Activated CD8-positive, alpha-beta memory T cell treated with anti-CD3 and anti-CD28 coated beads for 48 hours (primary cell): ENCODE results near the gene SRXN1.
"Not testable (repeated sequence)": the region's sequence is repeated elsewhere in the genome, so short reads cannot be mapped to it uniquely, and the experiment has no call there.

Source experiments
- DNase-seq, 3 experiments: peaks; one replicate each; pipeline ENCODE4 v3.0.0-alpha.2; 2020; ENCODE audit warnings: low read depth in 2 of 3, low spot score in 2 of 3

The SRXN1 gene

DNA sequence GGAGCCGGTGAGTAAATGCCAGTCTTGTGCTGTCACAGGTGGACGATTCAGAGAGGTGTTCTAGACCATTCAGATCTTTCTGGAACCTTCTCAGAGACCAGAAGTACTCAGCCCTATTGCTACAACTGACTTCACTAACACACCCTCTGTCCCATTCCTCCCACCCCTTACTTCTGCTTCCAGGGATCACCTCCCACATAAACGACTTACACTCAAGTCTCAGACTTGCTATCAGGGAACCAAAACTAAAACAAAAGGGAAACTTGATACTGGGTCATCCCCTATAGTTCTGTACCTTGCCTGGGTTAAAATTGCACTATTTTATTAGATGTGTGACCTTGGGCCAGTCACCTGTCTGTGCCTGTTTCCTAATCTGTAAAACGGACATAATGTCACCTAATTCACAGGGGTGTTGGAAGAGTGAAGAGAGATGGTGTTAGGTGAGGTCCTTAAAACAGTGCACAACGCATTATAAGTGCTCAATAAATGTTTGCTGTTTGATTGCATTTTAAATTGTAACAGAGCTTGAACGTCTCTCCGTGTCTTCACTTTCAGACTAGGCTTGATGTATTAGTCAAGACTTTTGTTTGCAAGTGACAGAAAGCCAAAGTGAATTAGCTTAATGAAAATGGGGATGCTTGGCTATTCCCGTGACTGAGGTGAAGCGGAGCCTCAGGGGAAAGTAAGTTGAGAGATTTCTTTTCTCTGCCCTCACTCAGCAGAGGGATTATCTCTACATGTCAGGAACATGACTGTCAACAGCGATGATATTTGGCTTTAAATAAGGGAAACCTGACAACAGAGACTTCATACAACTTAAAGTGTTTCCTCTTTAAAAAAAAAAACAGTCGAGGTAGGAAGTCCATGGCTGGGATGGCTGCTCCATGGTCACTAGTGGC lies 3.0 kb upstream of the SRXN1 start:
- no peak for DNase-seq

DNA sequence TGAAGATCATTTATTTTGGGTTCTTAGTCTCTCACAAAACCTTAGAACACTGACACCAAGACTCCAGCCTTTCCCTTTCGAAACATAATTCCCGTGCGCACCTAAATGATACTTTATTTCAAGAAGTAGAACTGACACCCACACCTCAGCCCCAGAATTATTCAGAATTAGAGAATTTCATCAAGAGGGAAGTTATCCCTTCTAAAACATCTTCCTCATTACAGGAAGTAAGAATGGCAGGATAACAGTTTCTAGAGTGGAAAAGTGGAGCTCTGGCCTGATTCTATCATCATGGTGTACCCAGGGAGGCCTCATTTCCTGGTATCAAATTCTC lies 1.4 kb upstream of the SRXN1 start:
- DNase-seq, result no peak

DNA sequence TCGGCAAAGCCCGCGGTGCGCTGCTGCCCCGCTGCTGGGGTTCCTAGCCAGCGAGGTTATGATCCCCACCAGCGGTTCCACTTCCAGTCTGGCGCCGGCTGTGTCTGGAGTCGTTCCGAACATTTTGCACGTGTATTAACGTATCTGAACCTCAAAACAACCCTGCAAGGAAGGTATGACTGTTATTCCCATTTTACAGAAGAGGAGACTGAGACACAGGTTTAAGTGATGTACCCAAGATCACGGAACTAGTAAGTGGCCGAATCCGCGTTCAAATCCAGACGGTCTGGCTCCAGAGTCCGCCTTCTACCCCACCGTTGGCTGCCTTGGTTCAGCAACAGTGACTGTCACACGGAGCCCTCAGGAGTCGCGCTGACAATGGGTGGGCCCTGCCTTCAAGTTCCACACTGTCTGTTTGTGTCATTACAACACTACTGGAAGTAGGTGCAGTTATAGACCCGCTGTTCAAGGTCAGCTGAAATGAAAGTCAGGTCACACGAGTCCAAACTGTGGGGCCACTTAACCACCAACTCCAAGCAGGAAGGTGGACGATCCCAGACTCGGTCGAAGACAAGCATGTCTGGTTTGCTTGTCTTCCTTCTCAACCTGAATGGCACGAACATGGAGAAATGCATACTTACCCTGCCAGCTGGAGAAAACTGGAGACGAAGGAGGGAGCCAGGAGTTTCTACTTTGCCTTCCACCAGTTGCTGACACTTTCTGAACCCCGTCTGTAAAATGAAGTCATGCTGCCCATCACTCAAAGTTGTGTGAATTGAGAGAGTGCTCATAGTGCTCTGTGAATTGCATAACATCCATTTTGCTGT lies 803 bp upstream of the SRXN1 start:
- no peak for DNase-seq

DNA sequence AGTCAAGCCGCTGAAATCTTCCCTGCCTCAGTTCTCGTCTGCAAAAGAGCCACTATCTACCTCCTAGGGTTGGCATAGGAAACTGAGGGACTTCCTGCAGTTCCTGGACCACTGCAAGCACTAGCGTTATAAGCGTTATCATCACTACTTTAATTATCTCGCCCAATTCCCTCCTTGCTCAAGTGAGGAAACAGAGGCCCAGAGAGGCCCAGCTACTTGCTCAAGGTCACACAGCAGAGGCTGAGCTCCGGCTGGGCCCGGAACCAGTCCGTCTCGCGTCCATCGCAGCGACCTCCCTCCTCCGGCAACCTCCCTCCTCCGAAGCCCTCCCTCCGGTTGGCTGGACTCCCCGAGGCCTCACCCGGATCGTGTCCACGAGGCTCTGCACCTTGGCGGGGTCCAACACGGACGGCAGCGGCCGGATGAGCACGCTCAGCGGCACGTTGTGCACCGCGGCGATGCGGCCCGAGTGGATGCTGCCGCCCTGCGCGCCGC lies 338 bp downstream of the SRXN1 start:
- peak in 2 of 3 experiments; percentile 8 to 13 for DNase-seq

DNA sequence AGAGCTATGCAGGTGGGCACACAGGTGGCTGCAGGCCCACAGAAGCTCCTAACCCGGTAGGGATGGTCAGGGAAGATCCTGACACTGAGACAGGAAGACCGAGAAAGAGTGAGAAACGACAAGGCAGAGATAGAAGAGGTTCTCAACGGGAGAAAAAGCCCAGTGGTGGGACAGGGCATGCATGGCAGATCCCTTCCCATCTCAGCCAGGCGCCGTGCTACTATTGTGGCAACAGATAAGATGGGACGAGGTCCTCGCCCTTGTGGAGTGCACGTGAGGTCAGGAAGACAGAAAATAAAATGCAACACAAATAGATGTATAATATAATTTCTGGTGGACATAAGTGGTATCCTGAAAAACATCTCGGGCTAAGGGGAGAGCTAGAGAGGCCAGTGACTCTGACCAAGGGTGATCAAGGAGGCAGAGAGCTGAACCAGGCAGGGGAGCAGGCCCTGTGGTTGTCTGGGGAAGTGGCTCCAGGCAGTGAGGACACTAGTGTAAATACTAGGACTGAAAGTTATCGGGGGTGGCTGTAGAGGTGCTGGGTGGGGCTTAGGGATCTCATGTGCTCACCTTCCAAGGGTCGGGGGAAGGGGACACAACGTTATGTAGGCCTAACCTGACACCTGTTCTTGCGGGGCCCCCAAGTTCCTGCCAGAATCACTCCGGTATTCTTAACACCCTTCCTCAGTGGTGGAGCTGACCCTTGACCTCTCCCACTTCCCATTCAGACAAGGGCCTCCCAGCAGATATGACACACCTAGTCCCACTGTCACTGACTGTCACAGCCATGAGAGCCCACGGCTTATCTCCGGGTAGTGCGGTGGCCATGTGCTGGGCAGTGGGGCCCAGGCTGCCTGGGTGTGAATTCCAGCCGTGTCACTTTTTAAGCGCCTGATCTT lies 1.0 kb downstream of the SRXN1 start:
- DNase-seq, result no peak

DNA sequence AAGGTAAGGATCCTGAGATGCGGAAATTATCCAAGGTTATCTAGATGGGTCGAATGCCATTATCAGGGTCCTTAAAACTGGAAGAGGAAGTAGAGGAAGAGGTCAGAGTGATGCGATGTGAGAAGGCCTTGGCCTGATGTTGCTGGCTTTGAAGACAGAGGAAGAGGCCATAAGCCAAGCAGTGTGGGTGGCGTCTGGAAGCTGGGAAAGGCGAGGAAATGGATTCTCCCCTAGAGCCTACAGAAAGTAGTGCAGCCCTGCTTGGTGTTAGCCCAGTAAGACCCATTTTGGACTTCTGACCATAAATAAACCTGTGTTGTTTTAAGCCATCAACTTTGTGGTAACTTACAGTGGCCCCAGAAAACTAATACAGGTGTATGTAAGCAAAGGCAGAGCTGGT lies 2.0 kb downstream of the SRXN1 start:
- no peak for DNase-seq

DNA sequence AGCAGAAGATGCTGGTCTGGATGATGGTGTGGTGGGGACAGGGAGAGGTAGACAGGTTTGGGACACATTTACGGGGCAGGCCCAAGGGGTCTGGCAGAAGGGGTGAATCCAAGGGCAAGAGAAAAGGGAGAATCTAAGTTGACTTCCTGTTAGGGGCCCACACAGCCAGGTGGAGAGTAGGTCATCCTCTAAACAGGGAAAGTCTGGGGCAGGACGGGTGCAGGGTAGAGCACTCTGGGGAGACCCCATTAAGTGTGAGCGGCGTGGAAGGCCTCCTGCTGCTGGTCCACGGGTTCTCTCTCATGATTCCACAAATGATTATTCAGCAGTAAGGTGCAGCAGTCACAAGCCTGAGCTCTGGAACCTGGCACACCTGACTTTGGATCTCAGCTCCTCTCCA lies 2.7 kb downstream of the SRXN1 start:
- no peak for DNase-seq

DNA sequence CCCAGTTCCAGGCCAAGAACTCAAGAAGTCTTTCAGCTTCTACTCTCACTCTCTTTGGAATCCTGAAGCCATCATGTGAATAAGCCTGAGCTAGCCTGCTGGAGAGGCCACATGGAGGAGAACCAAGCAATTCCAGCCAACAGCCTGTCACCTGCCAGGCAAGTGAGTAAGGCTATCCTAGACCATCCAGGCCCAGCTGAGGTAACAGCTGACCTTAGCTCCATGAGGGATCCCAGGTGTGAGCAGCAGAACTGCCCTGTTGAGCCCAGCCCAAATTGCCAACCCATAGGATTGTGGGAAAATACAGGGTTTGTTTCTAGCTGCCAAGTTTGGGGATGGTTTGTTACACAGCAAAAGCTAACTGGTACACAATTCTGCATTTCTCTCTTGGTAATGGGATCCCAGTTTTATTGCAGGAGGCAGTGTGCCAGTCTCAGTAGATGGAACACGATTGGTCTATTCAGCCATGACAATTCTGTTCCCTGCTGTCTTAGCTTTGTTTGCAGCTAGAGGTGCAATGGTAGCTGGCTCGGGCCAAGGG lies 5.5 kb downstream of the SRXN1 start:
- no peak for DNase-seq

DNA sequence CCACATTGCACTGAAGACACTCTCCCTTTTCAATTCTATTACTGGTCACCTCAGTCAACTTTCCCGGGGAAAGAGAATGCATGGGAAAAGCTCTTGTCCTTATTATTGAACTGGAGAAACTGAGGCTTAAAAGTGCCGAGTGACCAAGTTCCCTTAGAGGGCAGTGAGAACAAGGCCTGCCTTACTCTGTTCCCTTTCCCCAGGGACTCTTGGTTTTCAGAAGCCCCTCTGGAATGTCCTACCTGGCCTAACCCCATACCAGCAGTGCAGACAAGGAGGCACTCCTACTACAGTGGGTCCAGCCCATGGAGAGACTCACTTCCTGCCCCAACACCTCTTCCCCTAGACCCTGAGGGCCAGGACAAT lies 6.1 kb downstream of the SRXN1 start:
- no peak for DNase-seq

DNA sequence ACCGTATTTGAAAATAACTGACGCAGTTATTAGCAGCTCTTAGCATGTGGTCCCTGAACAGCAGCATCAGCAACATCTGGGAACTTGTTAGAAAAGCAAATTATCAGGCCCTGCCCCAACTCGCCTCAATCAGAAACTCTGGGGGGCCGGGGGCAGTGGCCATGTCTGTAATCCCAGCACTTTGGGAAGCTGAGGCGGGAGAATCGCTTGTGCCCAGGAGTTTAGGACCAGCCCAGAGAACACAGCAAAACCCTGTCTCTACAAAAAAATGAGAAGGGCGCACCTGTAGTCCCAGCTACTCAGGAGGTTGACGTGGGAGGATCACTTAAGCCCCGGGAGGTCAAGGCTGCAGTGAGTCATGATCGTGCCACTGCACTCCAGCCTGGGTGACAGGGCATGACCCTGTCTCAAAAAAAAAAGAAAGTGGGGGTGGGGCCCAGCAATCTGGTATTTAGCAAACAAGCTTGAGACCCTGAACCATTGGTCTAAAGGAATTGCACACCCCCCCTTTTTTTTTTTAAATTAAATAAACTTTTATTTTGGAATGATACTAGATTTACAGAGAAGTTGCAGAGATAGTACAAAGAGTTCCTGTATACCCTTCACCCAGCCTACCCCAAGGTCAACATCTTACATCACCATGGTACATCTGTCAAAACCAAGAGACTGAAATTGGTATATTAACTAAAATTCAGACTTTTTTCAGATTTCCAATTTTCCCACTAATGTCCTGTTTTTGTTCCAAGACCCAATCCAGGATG lies 6.7 kb downstream of the SRXN1 start:
- DNase-seq, result no peak

DNA sequence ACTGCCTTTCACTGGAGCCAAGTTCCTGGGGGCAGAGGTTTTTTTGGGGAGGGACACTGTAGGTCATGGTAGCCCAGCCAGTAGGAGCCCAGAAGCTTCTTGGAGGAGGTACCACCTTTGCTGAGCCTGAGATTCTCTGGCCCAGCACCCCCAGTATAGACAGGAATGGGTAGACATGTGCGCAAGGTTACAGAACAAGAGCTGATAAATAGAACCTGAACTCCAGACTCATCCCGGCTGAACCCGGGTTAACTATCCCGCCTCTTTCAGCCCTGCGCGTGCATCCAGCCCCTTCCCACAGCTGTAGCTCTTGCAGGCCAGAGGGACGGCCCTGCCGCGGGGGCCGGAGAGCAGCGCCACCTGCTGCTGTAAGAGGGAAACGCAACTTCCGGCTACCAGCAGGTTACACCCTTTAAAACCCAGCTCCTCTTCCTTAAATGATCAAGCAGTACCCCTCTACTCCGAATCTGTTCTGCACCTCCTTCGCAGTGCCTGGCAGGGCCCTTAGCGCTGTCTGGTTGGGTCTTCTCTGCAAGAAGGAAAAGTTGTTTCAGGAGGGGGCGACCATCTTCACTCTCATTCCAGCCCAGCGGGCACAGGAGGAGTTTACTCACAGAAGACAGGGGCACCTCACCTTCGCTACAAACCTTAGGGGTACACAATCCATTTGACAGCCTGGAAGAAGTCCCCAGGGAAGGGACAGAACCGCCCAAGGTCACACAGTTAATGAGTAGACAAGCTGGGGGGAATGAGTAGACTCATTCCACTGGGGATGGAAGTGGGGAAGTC lies 7.5 kb downstream of the SRXN1 start:
- DNase-seq, result peak; percentile 44 to 66 (median 51)

DNA sequence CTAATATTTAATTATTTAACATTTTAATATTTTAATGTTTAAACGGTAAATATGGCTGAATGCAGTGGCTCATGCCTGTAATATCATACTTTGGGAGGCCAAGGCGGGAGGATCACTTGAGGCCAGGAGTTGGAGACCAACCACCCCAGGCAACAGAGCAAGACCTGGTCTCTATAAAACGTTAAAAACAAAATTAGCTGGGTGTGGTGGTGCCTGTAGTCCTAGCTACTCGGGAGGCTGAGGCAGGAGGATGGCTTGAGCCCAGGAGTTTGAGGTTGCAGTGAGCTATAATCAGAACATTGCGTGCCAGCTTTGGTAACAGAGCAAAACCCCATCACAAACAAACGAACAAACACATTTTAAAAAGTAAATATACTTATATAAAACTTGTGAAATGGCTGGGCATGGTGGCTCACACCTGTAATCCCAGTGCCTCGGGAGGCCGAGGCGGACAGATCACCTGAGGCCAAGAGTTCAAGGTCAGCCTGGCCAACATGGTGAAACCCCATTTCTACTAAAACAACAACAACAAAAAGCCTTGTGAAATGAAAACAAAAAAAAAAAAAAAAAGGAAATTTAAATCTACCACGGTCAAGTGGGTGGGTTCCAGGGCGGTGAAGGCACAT lies 8.2 kb downstream of the SRXN1 start:
- no peak for DNase-seq

DNA sequence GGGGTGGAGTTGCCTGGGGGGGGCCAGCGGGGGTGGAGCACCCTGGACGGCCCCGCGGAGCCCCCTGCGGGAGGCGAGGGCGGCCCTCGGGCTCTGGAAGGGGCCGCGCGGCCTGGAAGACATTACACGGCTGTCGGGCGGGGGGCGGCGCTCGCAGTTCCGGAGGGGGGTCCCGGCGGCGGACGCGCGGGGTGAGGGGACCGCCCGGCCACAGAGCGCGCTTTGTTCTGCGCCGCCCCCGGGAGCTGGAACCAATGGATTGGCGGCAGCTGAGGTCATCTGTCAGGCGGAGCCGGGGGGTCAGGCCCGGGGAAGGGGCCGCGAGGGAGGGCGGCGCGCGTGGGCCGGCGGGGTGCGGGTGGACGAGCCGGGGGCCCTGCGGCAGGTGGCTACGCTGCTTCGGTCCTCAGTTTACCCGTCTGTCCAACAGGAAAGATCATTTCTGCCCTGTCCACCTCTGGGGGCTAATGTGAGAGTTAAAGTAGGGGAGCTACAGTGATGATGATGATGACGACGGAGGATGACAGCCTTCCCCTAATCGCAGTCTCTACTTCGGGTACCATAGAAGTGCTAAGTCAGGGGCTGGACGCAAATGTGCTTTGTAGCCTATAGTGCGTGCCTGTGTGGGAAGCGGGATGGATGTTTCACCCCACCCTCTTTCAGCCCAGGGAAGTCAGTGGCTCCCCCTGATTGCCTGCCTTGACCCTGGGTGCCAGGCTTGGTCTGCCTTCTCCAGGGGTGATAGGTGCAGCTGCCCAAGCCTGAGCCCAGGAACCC lies 10.4 kb downstream of the SRXN1 start:
- DNase-seq, result no peak

DNA sequence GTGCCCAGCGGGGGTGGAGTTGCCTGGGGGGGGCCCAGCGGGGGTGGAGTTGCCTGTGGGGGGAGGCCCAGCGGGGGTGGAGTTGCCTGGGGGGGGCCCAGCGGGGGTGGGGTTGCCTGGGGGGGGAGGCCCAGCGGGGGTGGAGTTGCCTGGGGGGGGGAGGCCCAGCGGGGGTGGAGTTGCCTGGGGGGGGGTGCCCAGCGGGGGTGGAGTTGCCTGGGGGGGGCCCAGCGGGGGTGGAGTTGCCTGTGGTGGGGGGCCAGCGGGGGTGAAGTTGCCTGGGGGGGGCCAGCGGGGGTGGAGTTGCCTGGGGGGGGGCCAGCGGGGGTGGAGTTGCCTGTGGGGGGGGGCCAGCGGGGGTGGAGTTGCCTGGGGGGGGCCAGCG lies 11.0 kb downstream of the SRXN1 start:
- not testable (repeated sequence) for DNase-seq

DNA sequence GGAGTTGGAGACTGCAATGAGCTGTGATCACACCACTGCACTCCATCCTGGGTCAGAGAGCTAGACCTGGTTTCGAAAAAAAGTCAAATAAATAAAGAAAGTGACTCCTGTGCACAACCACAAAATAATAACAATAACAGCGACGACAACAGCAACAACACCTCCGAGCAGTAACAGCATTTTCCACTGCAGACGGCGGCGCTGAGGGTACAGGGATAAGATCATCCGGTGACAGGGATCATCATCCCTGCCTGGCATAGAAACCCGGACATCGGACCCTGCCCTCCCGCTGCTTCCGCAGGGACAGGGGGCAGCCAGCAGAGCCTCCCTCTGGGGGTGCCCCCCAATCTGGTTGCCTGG lies 11.5 kb downstream of the SRXN1 start:
- DNase-seq, result no peak

DNA sequence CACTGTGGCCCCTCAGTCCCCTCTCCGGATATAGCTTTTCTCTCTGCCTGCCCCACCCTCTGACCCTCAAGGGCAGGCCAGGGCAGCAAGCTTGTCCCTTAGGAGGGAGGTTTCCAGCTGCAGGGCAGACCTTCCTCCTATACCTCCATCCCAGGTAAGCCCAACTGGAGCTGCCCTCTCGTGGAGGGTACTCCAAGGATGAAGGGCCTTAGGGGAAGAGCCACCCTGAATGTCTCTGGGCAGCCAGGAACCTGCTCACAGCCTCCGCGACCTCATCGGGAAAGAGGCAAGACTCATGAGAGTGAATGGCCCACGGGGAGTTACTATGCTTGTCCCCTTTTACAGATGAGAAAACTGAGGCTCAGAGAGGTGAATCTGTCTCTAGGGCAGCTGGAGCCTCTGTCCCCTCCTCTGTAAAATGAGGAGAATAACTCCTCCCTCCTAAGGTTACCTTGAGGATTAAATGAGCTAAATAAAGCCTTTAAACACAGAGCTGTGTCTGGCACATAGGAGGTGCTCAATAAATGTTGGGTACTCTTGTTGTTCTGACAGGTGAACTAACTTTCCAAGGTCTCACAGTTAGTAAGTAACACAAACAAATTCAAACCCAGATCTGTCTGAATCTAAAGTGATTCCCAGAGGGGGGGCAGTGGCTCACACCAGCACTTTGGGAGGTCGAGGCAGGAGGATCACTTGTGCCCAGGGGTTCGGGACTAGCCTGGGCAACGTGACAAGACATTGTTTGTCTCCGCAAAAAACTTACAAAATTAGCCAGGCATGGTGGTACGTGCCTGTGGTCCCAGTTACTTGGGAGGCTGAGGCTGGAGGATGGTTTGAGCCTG lies 12.1 kb downstream of the SRXN1 start:
- DNase-seq, result no peak

DNA sequence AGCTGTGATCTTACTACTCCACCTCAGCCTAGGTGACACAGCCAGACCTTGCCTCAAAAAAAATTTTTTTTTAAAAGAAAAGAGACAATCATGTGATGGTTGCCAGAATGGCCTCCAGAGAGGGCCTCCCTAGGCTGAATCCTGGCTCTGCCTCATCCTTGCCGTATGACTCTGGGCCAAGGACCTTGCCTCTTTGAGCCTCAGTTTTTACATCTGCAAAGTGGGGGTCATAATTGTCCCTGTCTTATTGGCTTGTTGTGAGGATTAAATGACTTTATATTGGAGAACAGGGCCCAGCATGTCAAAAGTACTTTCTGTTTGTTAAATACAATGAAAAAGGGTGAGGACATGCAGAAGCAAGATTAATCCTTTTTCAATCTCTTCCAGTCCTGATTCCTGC lies 14.4 kb downstream of the SRXN1 start:
- no peak for DNase-seq
